GM19193 (cell line): Measurements from ENCODE around the gene C1RL.

Experiments used
- POLR2A ChIP-seq: IDR thresholded peaks from 4 replicates; pipeline ENCODE4 v1.6.1; 2011; ENCODE audit not compliant: insufficient read depth, insufficient read length; ENCODE audit errors: extremely low read depth

Gene C1RL

GRCh38 chr12:7092986-7093460 lies 16.0 kb downstream of the C1RL start:
- no peak for TF ChIP-seq POLR2A

GRCh38 chr12:7092229-7092985 lies 16.6 kb downstream of the C1RL start, which contains the start of gene C1R:
Gene C1R, minus strand, starts transcription at chr12:7092445. Its CDS starts 57 bp downstream, at chr12:7092388.
- TF ChIP-seq POLR2A = peak; percentile 19

DNA sequence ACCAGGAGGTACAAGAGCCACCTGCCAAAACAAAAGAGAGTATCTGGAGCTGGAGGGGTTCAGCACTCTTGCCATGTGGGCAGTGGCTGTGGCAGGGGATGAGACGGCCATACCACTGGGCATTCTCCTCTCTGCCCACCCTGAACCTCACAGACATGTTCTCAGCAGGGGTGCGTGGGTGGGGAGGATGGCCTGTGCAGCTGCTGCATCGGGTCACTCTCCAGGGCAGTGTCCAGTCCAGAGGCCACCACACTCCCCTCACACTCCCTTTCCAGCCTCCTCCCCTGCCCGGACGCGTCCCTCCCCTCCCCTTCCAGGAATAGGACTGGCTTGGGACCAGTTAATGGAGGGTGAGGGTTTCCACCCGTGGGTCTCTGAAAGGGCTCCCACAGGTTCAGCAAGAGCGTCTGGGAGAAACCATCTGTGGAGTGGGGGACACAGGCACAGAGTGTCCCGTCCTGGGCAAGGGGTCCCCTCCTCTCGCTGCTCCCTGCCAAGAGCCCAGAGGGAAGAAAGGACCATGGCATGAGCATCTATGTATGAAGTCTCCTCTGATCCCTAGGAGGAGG lies 17.3 kb downstream of the C1RL start:
- TF ChIP-seq POLR2A = no peak

DNA sequence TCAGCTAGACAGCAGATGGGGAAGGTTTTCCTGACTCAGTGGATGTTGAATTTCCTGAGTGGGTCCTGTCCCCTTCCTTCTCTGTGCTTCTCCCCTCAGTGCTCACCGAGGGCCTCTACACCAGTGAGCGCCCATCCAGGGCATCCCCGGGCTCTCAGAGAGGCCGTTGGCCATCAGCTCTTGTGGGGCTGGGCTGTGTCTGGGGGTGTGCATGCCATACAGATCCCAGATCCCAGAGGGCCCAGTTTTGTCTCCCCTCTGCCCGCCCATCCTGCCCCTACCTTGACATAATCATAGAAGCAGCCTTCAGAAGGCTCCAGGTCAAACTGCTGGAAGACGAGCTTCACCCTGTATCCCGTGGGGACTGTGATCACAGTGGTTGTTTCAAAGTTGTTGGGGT lies 17.8 kb downstream of the C1RL start:
- TF ChIP-seq POLR2A = no peak

DNA sequence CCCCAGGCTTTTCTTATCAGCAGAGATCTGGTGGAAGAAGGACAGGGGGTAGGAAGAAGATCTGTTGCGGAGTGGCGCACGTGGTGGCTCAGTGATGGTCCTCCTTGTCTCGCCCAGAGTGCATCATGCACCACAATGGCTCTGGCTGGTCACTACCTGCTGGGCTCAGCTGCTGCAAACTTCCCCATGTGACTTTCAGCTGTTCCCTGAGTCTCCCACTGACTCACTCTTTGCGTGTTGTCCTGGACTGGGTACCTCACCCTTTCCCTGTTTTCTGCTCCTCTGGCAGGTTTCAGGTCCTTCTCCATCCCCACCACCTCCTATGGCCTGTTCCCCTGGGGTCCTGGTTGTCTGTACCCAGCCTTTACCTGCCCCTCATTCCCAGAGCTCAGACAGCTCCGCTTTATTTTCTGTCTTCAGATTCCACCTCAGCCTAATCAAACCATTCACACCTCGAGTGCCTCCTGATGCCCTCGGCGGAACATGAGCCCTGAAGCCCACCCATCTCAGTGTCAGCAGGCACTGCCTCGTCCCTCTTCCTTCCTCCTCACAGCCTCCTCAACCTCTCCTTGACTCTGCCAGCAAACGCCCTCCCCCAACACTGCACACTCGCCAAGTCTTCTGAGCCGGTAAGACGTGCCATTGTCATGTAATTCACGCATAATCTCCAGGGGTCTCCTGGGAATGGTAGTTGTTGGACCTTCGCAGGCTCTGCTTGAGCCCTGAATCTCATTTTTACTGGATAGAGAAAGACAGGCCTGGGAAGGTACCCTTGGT lies 18.6 kb downstream of the C1RL start:
- no peak for TF ChIP-seq POLR2A

- TF ChIP-seq POLR2A = no peak
Observed at GRCh38 chr12:7089196-7089871, 19.7 kb downstream of the C1RL start.

DNA sequence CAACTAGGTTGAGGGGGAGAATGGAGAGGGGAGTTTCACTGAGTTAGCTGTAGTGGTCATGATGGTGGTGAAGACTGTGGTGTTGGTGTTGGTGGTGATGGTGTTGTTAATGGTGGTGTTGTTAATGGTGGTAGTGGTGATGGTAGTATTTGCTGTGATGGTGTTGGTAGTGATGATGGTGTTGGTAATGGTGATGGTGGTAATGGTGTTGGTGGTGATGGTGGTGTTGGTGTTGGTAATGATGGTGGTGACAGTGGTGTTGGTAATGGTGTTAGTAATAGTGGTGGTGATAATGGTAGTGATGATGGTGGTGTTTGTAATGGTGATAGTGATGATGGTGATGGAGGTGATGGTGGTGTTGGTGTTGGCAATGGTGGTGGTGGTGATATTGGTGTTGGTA lies 25.9 kb downstream of the C1RL start:
- no peak for TF ChIP-seq POLR2A

DNA sequence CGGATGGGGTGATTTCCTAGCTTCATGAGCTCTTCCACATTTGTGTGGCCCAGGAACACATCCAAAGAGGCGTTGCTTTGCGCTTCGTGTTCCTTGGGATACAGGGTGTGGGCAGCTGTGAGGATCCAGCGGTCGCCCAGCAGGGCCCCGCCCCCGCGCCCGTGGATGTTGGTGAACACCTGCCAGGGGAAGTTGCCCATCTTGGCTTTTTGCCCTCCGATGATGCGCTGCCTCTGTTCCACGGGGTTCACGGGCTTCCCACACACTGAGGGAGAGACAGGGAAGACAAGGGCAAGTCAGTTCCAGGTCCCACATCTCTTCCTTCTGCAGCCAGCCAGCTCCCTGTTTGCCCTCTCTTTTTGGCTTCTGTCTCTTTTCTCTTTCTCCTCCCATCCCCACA lies 28.0 kb downstream of the C1RL start:
- TF ChIP-seq POLR2A = no peak

GRCh38 chr12:7079826-7080125 lies 29.2 kb downstream of the C1RL start:
- TF ChIP-seq POLR2A = no peak

- TF ChIP-seq POLR2A = no peak
Observed at GRCh38 chr12:7078163-7078562, 30.9 kb downstream of the C1RL start.

GRCh38 chr12:7076493-7076892 lies 32.5 kb downstream of the C1RL start:
- no peak for TF ChIP-seq POLR2A

GRCh38 chr12:7075939-7076338 lies 33.1 kb downstream of the C1RL start:
- no peak for TF ChIP-seq POLR2A

GRCh38 chr12:7075518-7075917 lies 33.5 kb downstream of the C1RL start:
- TF ChIP-seq POLR2A = no peak

- no peak for TF ChIP-seq POLR2A
Observed at GRCh38 chr12:7073946-7074345, 35.1 kb downstream of the C1RL start.

- no peak for TF ChIP-seq POLR2A
Observed at GRCh38 chr12:7072554-7072953, 36.5 kb downstream of the C1RL start.

- TF ChIP-seq POLR2A = no peak
Observed at GRCh38 chr12:7072035-7072434, 37.0 kb downstream of the C1RL start.

- no peak for TF ChIP-seq POLR2A
Observed at GRCh38 chr12:7069386-7069785, 39.6 kb downstream of the C1RL start.
